Measurements from ENCODE around the gene TIGD6. TPM values are rescaled to one million over a fixed set of nuclear protein-coding genes. Genes with fewer than 3 reads are reported as not detected.

TIGD6 gene
- total RNA-seq, 1 experiment from 2014 or later, result 2.1 TPM

- TF ChIP-seq KAT7 (CRISPR knock-in tag; IDR thresholded peaks at IDR 0.05; ENCODE audit: borderline replicate concordance) (no peak), ZNF317 (CRISPR knock-in tag; IDR thresholded peaks at IDR 0.05; ENCODE audit: borderline replicate concordance, low read depth) (0 out of 2 replicates have a peak, but pooled peaks have one; percentile 31), EMX1 (CRISPR knock-in tag; IDR thresholded peaks at IDR 0.05) (no peak), FOXP1 (CRISPR knock-in tag; IDR thresholded peaks at IDR 0.05; ENCODE audit: borderline replicate concordance) (no peak), NR3C1 (CRISPR knock-in tag; conservative IDR thresholded peaks at IDR 0.05; ENCODE audit: low read depth) (0 out of 2 replicates have a peak, but pooled peaks have one; percentile 10)
- peak overlapping the region; percentile 94 for H3K4me3 Mint-ChIP-seq
- peaks cover 20% of the 10 kb centered on the region for H3K36me3 Mint-ChIP-seq
- H3K4me1 Mint-ChIP-seq, result peaks cover 22% of the 10 kb centered on the region
- ATAC-seq (peak; percentile 5; the same call in 1 of the 2 replicates), DNase-seq (ENCODE audit: low spot score) (peak; percentile 60)
- no peaks in the 10 kb centered on the region for H3K27me3 Mint-ChIP-seq (ENCODE audit: low read depth)
- ChIA-PET POLR2A (interaction anchor here (1.0 to 1.1 kb wide), 2 partner anchors 13 to 42 kb away, joined by 3 read pairs; no protein-coding TSS in a partner anchor), CTCF (interaction anchor here (0.6 to 2.2 kb wide), 10 partner anchors 10 to 382 kb away, joined by 3 to 15 read pairs (median 5); partner anchors contain the start of genes PDGFRB and SLC26A2)
- peak overlapping the region; percentile 64; the same call in 1 of the 2 replicates for H3K27ac Mint-ChIP-seq
- no peaks in the 10 kb centered on the region for H3K9me3 Mint-ChIP-seq
These were observed 671 bp upstream of the TIGD6 start for GRCh38 chr5:150000990-150001659.

DNA sequence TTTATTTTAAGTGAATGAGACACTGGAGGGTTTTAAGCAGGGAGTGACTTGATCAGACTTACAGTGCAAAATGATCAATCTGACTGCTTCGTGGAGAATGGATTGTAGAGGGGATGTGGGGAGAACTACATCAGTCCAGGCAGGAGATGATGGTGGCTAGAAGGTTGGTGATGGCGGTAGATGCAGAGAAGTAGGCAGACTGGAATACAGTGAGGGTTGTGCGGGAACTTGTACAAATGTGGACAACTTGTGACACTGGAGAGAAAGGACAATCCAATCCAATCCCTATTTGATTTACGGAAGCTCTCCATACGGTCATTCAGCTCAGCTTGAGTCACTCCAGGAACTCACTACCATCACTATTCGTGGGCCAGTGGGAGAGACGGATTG, 593 bp downstream of the TIGD6 start:
- ChIA-PET CTCF (interaction anchor here (0.9 to 2.2 kb wide), 9 partner anchors 9 to 381 kb away, joined by 3 to 15 read pairs (median 6); partner anchors contain the start of gene SLC26A2), POLR2A (interaction anchor here (1.0 to 1.1 kb wide), 2 partner anchors 11 to 40 kb away, joined by 3 read pairs; no protein-coding TSS in a partner anchor)
- H3K4me3 Mint-ChIP-seq, result peak overlapping the region; percentile 94
- peaks cover 22% of the 10 kb centered on the region for H3K4me1 Mint-ChIP-seq
- DNase-seq (ENCODE audit: low spot score), result no peak
- H3K36me3 Mint-ChIP-seq, result peaks cover 12% of the 10 kb centered on the region
- no peak for ATAC-seq
- H3K27me3 Mint-ChIP-seq (ENCODE audit: low read depth), result no peaks in the 10 kb centered on the region
- H3K9me3 Mint-ChIP-seq, result no peaks in the 10 kb centered on the region
- peak overlapping the region; percentile 99 for H3K27ac Mint-ChIP-seq
- TF ChIP-seq MXD4 (CRISPR knock-in tag; IDR thresholded peaks at IDR 0.05; ENCODE audit: borderline replicate concordance), result no peak
- TF ChIP-seq NFE2L1 (CRISPR knock-in tag; IDR thresholded peaks at IDR 0.05), result 0 out of 2 replicates have a peak, but pooled peaks have one; percentile 0

GRCh38 chr5:149999359-149999758, 1.1 kb downstream of the TIGD6 start:
- Mint-ChIP-seq H3K4me3 (peak overlapping the region; percentile 94), H3K36me3 (peaks cover 7% of the 10 kb centered on the region), H3K27ac (peak overlapping the region; percentile 99), H3K27me3 (ENCODE audit: low read depth) (no peaks in the 10 kb centered on the region), H3K9me3 (no peaks in the 10 kb centered on the region), H3K4me1 (peaks cover 22% of the 10 kb centered on the region)
- ChIA-PET POLR2A (no interaction called here), CTCF (interaction anchor here (1.3 to 2.2 kb wide), 3 partner anchors 8 to 161 kb away, joined by 4 to 15 read pairs (median 9); no protein-coding TSS in a partner anchor)
- TF ChIP-seq SP1 (CRISPR knock-in tag; conservative IDR thresholded peaks at IDR 0.05) (no peak), NR3C1 (CRISPR knock-in tag; conservative IDR thresholded peaks at IDR 0.05; ENCODE audit: low read depth) (no peak), FOXP1 (CRISPR knock-in tag; IDR thresholded peaks at IDR 0.05; ENCODE audit: borderline replicate concordance) (no peak), CBFB (CRISPR knock-in tag; IDR thresholded peaks at IDR 0.05; ENCODE audit: low read depth) (no peak), ZBTB43 (CRISPR knock-in tag; IDR thresholded peaks at IDR 0.05) (no peak), ZBTB21 (CRISPR knock-in tag; IDR thresholded peaks at IDR 0.05; ENCODE audit: borderline replicate concordance) (no peak), ZNF138 (CRISPR knock-in tag; conservative IDR thresholded peaks at IDR 0.05) (no peak), ZNF232 (CRISPR knock-in tag; IDR thresholded peaks at IDR 0.05) (no peak)
- TF ChIP-seq, protein P1, sequence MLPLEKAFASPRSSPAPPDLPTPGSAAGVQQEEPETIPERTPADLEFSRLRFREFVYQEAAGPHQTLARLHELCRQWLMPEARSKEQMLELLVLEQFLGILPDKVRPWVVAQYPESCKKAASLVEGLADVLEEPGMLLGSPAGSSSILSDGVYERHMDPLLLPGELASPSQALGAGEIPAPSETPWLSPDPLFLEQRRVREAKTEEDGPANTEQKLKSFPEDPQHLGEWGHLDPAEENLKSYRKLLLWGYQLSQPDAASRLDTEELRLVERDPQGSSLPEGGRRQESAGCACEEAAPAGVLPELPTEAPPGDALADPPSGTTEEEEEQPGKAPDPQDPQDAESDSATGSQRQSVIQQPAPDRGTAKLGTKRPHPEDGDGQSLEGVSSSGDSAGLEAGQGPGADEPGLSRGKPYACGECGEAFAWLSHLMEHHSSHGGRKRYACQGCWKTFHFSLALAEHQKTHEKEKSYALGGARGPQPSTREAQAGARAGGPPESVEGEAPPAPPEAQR (CRISPR knock-in tag; IDR thresholded peaks at IDR 0.05), result no peak
- ATAC-seq, result no peak
- DNase-seq (ENCODE audit: low spot score), result no peak

DNA sequence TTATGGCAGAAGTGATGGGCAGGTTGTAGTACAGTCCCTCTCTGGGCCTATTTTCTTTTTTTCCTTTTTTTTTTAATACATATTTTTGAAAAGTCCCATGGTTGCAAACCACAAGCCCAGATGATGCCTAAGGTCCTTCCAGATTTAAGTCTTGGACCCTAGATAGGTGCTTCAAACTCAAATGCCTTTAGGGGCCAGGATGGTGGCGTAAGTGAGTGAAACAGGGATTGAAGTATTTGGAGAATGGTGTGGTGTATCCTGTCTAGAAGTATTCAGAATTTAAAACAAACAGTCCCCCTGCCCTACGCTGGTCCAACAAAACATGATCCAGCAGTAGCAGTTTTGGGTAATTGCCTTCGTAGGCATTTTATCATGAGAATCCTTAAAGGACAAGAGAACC, 2.2 kb downstream of the TIGD6 start:
- Mint-ChIP-seq H3K4me3 (no peak overlapping the region), H3K36me3 (no peaks in the 10 kb centered on the region), H3K9me3 (no peaks in the 10 kb centered on the region), H3K27me3 (ENCODE audit: low read depth) (no peaks in the 10 kb centered on the region), H3K27ac (no peak overlapping the region), H3K4me1 (peaks cover 22% of the 10 kb centered on the region)
- DNase-seq (ENCODE audit: low spot score) (no peak), ATAC-seq (no peak)
- POLR2A ChIA-PET, result no interaction called here
- CTCF ChIA-PET, result no interaction called here
- no peak for TF ChIP-seq TEAD4 (CRISPR knock-in tag; IDR thresholded peaks at IDR 0.05)
- TF ChIP-seq, protein P2, sequence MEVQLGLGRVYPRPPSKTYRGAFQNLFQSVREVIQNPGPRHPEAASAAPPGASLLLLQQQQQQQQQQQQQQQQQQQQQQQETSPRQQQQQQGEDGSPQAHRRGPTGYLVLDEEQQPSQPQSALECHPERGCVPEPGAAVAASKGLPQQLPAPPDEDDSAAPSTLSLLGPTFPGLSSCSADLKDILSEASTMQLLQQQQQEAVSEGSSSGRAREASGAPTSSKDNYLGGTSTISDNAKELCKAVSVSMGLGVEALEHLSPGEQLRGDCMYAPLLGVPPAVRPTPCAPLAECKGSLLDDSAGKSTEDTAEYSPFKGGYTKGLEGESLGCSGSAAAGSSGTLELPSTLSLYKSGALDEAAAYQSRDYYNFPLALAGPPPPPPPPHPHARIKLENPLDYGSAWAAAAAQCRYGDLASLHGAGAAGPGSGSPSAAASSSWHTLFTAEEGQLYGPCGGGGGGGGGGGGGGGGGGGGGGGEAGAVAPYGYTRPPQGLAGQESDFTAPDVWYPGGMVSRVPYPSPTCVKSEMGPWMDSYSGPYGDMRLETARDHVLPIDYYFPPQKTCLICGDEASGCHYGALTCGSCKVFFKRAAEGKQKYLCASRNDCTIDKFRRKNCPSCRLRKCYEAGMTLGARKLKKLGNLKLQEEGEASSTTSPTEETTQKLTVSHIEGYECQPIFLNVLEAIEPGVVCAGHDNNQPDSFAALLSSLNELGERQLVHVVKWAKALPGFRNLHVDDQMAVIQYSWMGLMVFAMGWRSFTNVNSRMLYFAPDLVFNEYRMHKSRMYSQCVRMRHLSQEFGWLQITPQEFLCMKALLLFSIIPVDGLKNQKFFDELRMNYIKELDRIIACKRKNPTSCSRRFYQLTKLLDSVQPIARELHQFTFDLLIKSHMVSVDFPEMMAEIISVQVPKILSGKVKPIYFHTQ (CRISPR knock-in tag; IDR thresholded peaks at IDR 0.05), result no peak
- TF ChIP-seq MLX (CRISPR knock-in tag; IDR thresholded peaks at IDR 0.05), result no peak

Measured in WTC11 (cell line).